ENCODE measurements around the gene SLC22A23. TPM values are rescaled to one million over a fixed set of nuclear protein-coding genes. Genes with fewer than 3 reads are reported as not detected.

SLC22A23 gene
- total RNA-seq, 1 experiment from 2014 or later, result 38.2 TPM

DNA sequence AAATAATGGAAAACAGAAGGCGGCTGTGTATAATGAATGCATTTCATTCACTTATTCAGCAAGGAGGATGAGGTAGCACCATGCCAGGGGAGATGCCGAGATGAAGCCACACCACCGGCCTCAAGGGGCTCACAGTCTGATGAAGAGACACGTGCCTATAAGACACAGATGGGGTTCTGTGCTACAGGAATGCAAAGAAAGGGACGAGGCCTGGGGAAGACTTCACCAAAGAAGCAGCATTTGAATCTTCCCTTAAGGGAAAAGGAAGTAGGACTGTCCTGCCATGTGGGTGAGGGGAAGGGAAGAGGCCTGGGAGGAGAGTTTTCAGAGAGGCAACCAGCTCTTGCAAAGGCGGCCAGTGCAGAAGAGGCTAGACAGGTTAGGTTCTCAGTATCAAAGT is 99.2 kb downstream of the SLC22A23 start:
- Mint-ChIP-seq H3K27ac (peak overlapping the region; percentile 32), H3K4me3 (no peak overlapping the region), H3K36me3 (peaks cover 8% of the 10 kb centered on the region; the same call in 1 of the 2 replicates), H3K9me3 (no peaks in the 10 kb centered on the region), H3K27me3 (ENCODE audit: low read depth) (no peaks in the 10 kb centered on the region), H3K4me1 (peaks cover 76% of the 10 kb centered on the region)
- DNase-seq (ENCODE audit: low spot score) (no peak), ATAC-seq (no peak)
- TF ChIP-seq GRHL2 (CRISPR knock-in tag; IDR thresholded peaks at IDR 0.05; ENCODE audit: insufficient replicate concordance, severe bottlenecking), result no peak
- TF ChIP-seq ZNF232 (CRISPR knock-in tag; IDR thresholded peaks at IDR 0.05), result no peak
- TF ChIP-seq TCF7 (CRISPR knock-in tag; IDR thresholded peaks at IDR 0.05; ENCODE audit: low read depth), result no peak
- TF ChIP-seq, protein P1, sequence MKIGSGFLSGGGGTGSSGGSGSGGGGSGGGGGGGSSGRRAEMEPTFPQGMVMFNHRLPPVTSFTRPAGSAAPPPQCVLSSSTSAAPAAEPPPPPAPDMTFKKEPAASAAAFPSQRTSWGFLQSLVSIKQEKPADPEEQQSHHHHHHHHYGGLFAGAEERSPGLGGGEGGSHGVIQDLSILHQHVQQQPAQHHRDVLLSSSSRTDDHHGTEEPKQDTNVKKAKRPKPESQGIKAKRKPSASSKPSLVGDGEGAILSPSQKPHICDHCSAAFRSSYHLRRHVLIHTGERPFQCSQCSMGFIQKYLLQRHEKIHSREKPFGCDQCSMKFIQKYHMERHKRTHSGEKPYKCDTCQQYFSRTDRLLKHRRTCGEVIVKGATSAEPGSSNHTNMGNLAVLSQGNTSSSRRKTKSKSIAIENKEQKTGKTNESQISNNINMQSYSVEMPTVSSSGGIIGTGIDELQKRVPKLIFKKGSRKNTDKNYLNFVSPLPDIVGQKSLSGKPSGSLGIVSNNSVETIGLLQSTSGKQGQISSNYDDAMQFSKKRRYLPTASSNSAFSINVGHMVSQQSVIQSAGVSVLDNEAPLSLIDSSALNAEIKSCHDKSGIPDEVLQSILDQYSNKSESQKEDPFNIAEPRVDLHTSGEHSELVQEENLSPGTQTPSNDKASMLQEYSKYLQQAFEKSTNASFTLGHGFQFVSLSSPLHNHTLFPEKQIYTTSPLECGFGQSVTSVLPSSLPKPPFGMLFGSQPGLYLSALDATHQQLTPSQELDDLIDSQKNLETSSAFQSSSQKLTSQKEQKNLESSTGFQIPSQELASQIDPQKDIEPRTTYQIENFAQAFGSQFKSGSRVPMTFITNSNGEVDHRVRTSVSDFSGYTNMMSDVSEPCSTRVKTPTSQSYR (CRISPR knock-in tag; IDR thresholded peaks at IDR 0.05), result no peak
- ChIA-PET CTCF (interaction anchor here (2.1 kb wide), 1 partner anchor 154 kb away, joined by 7 read pairs; no protein-coding TSS in a partner anchor), POLR2A (no interaction called here)

DNA sequence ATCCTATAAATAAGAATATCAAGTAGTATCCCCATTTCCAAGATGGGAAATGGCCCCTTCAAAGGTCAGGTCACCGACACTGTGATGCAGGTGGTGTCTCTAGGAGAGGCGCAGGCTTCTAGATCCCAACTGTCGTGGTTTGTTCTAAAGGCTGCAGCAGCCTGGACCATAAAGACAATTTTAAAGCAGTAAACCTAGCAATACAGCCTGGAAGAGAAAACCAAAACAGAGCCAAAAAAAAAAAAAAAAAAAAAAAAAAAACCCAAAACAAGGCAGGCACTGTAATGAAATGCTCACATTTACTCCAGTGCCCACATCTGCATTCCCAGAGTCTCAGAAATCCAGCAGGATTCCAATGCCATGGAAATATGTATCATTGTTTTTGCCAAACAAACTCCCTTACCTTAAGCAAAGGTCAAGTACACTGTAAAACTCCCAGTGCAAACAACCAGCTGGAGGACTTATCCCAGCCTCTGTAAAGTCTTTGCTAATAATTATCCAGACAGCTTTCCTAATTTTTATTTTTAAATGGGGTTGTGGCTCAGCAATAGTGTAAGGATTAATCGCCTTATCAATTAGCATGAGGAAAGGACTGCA is 99.9 kb downstream of the SLC22A23 start:
- no peaks in the 10 kb centered on the region for H3K27me3 Mint-ChIP-seq (ENCODE audit: low read depth)
- TF ChIP-seq, protein P2, sequence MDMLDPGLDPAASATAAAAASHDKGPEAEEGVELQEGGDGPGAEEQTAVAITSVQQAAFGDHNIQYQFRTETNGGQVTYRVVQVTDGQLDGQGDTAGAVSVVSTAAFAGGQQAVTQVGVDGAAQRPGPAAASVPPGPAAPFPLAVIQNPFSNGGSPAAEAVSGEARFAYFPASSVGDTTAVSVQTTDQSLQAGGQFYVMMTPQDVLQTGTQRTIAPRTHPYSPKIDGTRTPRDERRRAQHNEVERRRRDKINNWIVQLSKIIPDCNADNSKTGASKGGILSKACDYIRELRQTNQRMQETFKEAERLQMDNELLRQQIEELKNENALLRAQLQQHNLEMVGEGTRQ (CRISPR knock-in tag; IDR thresholded peaks at IDR 0.05), result no peak
- no peak for TF ChIP-seq NR1H2 (CRISPR knock-in tag; IDR thresholded peaks at IDR 0.05)
- TF ChIP-seq PREB (CRISPR knock-in tag; IDR thresholded peaks at IDR 0.05; ENCODE audit: borderline replicate concordance), result no peak
- TF ChIP-seq FOXK1 (CRISPR knock-in tag; IDR thresholded peaks at IDR 0.05), result no peak
- no peak for TF ChIP-seq ZBTB43 (CRISPR knock-in tag; IDR thresholded peaks at IDR 0.05)
- TF ChIP-seq, protein P3, sequence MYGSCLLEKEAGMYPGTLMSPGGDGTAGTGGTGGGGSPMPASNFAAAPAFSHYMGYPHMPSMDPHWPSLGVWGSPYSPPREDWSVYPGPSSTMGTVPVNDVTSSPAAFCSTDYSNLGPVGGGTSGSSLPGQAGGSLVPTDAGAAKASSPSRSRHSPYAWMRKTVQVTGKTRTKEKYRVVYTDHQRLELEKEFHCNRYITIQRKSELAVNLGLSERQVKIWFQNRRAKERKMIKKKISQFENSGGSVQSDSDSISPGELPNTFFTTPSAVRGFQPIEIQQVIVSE (CRISPR knock-in tag; IDR thresholded peaks at IDR 0.05; ENCODE audit: borderline replicate concordance), result no peak
- TF ChIP-seq CREM (CRISPR knock-in tag; IDR thresholded peaks at IDR 0.05), result no peak
- no peak for TF ChIP-seq USF1 (CRISPR knock-in tag; IDR thresholded peaks at IDR 0.05)
- TF ChIP-seq JUN (CRISPR knock-in tag; IDR thresholded peaks at IDR 0.05), result no peak
- TF ChIP-seq OVOL2 (CRISPR knock-in tag; IDR thresholded peaks at IDR 0.05; ENCODE audit: borderline replicate concordance), result no peak
- TF ChIP-seq, protein P4, sequence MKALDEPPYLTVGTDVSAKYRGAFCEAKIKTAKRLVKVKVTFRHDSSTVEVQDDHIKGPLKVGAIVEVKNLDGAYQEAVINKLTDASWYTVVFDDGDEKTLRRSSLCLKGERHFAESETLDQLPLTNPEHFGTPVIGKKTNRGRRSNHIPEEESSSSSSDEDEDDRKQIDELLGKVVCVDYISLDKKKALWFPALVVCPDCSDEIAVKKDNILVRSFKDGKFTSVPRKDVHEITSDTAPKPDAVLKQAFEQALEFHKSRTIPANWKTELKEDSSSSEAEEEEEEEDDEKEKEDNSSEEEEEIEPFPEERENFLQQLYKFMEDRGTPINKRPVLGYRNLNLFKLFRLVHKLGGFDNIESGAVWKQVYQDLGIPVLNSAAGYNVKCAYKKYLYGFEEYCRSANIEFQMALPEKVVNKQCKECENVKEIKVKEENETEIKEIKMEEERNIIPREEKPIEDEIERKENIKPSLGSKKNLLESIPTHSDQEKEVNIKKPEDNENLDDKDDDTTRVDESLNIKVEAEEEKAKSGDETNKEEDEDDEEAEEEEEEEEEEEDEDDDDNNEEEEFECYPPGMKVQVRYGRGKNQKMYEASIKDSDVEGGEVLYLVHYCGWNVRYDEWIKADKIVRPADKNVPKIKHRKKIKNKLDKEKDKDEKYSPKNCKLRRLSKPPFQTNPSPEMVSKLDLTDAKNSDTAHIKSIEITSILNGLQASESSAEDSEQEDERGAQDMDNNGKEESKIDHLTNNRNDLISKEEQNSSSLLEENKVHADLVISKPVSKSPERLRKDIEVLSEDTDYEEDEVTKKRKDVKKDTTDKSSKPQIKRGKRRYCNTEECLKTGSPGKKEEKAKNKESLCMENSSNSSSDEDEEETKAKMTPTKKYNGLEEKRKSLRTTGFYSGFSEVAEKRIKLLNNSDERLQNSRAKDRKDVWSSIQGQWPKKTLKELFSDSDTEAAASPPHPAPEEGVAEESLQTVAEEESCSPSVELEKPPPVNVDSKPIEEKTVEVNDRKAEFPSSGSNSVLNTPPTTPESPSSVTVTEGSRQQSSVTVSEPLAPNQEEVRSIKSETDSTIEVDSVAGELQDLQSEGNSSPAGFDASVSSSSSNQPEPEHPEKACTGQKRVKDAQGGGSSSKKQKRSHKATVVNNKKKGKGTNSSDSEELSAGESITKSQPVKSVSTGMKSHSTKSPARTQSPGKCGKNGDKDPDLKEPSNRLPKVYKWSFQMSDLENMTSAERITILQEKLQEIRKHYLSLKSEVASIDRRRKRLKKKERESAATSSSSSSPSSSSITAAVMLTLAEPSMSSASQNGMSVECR (CRISPR knock-in tag; IDR thresholded peaks at IDR 0.05; ENCODE audit: borderline replicate concordance), result no peak
- no peak for TF ChIP-seq TEAD1 (CRISPR knock-in tag; IDR thresholded peaks at IDR 0.05)
- TF ChIP-seq ETV6 (CRISPR knock-in tag; IDR thresholded peaks at IDR 0.05), result no peak
- TF ChIP-seq FOXP1 (CRISPR knock-in tag; IDR thresholded peaks at IDR 0.05; ENCODE audit: borderline replicate concordance), result no peak
- TF ChIP-seq RELA (CRISPR knock-in tag; IDR thresholded peaks at IDR 0.05; ENCODE audit: borderline replicate concordance), result no peak
- TF ChIP-seq SP1 (CRISPR knock-in tag; conservative IDR thresholded peaks at IDR 0.05), result no peak
- no peak for TF ChIP-seq NR3C1 (CRISPR knock-in tag; conservative IDR thresholded peaks at IDR 0.05; ENCODE audit: low read depth)
- ChIA-PET POLR2A (no interaction called here), CTCF (interaction anchor here (1.5 to 2.3 kb wide), 3 partner anchors 15 to 154 kb away, joined by 4 to 8 read pairs (median 7); no protein-coding TSS in a partner anchor)
- H3K4me3 Mint-ChIP-seq, result peak overlapping the region; percentile 52
- H3K36me3 Mint-ChIP-seq, result peaks cover 8% of the 10 kb centered on the region; the same call in 1 of the 2 replicates
- peak overlapping the region; percentile 97 for H3K27ac Mint-ChIP-seq
- no peak for ATAC-seq
- no peak for DNase-seq (ENCODE audit: low spot score)
- peaks cover 80% of the 10 kb centered on the region for H3K4me1 Mint-ChIP-seq
- no peaks in the 10 kb centered on the region for H3K9me3 Mint-ChIP-seq
